Neuronal stem cell (in vitro differentiated cells): ENCODE measurements around the gene SAP25.
"Not testable (repeated sequence)": the region's sequence is repeated elsewhere in the genome, so short reads cannot be mapped to it uniquely, and the experiment has no call there.

Experiments used
- DNase-seq: peaks from one replicate; pipeline ENCODE4 v3.0.0-alpha.2; 2013; ENCODE audit warnings: low spot score
- H2AFZ ChIP-seq: one replicate; pipeline ENCODE4 v1.6.1; 2013; ENCODE audit warnings: mild to moderate bottlenecking, low read length, inconsistent platforms
- H2AK5ac ChIP-seq: 2 replicates; pipeline ENCODE4 v1.6.1; 2013; ENCODE audit warnings: low read depth, mild to moderate bottlenecking, inconsistent platforms, low read length, moderate library complexity, mixed read lengths
- H2BK120ac ChIP-seq: 2 replicates; pipeline ENCODE4 v1.6.1; 2013; ENCODE audit warnings: low read depth, mild to moderate bottlenecking, inconsistent platforms, low read length, moderate library complexity, mixed read lengths
- H2BK12ac ChIP-seq: one replicate; pipeline ENCODE4 v1.6.1; 2013; ENCODE audit warnings: low read length, inconsistent platforms
- H2BK15ac ChIP-seq: 2 replicates; pipeline ENCODE4 v1.6.1; 2013; ENCODE audit warnings: mild to moderate bottlenecking, low read length, inconsistent platforms, mixed read lengths
- H2BK5ac ChIP-seq: one replicate; pipeline ENCODE4 v1.6.1; 2013; ENCODE audit warnings: inconsistent platforms, mild to moderate bottlenecking, low read length, moderate library complexity
- H3K14ac ChIP-seq: one replicate; pipeline ENCODE4 v1.6.1; 2013; ENCODE audit warnings: low read length, inconsistent platforms
- H3K18ac ChIP-seq: 2 replicates; pipeline ENCODE4 v1.6.1; 2013; ENCODE audit warnings: low read length, inconsistent platforms
- H3K23ac ChIP-seq: 2 replicates; pipeline ENCODE4 v1.6.1; 2013; ENCODE audit warnings: low read depth, mild to moderate bottlenecking, mixed read lengths, low read length, inconsistent platforms; ENCODE audit not compliant: poor library complexity
- H3K27ac ChIP-seq: replicated peaks from 3 replicates; pipeline ENCODE4 v1.5.1; 2013; ENCODE audit warnings: low read length, inconsistent platforms
- H3K27me3 ChIP-seq, 3 experiments: 2 replicates each; pipeline ENCODE4 v1.6.1; 2013; ENCODE audit warnings: low read length in 3 of 3, mild to moderate bottlenecking in 2 of 3, inconsistent platforms in 1 of 3, low read depth in 1 of 3, mixed read lengths in 1 of 3, moderate library complexity in 1 of 3; ENCODE audit not compliant: control insufficient read depth in 3 of 3, insufficient read depth in 3 of 3
- H3K36me3 ChIP-seq, 2 donors: replicated peaks in 1 of 2; 2 replicates each; pipeline ENCODE4 v1.6.1; 2013; ENCODE audit warnings: low read length in 2 of 2; ENCODE audit not compliant: control insufficient read depth in 2 of 2, insufficient read depth in 2 of 2
- H3K4ac ChIP-seq: 2 replicates; pipeline ENCODE4 v1.6.1; 2013; ENCODE audit warnings: inconsistent platforms, mild to moderate bottlenecking, low read length, moderate library complexity
- H3K4me1 ChIP-seq, 2 donors: 1 replicate in 1 of 2; 2 replicates in 1 of 2; pipeline ENCODE4 v1.6.1; 2013; ENCODE audit warnings: low read length in 2 of 2, low read depth in 1 of 2; ENCODE audit not compliant: control insufficient read depth in 2 of 2, insufficient read depth in 1 of 2
- H3K4me2 ChIP-seq: one replicate; pipeline ENCODE4 v1.6.1; 2013; ENCODE audit warnings: mild to moderate bottlenecking, low read length, inconsistent platforms; ENCODE audit not compliant: insufficient read depth, poor library complexity, severe bottlenecking
- H3K4me3 ChIP-seq, 2 donors: 2 replicates each; pipeline ENCODE4 v1.5.1; 2013; ENCODE audit warnings: low read length in 2 of 2, mild to moderate bottlenecking in 2 of 2, inconsistent platforms in 1 of 2, moderate library complexity in 1 of 2
- H3K79me1 ChIP-seq: one replicate; pipeline ENCODE4 v1.6.1; 2013; ENCODE audit warnings: low read depth, mild to moderate bottlenecking, inconsistent platforms, low read length, moderate library complexity
- H3K9ac ChIP-seq: one replicate; pipeline ENCODE4 v1.6.1; 2013; ENCODE audit warnings: mild to moderate bottlenecking, low read depth, low read length, inconsistent platforms; ENCODE audit not compliant: poor library complexity
- H3K9me3 ChIP-seq, 2 donors: replicated peaks in 1 of 2; 2 replicates each; pipeline versions ENCODE3 to v1.6.1; 2013; ENCODE audit warnings: low read length in 2 of 2, mild to moderate bottlenecking in 2 of 2, inconsistent platforms in 1 of 2, low read depth in 1 of 2, mixed read lengths in 1 of 2, moderate library complexity in 1 of 2; ENCODE audit not compliant: control insufficient read depth in 2 of 2, insufficient read depth in 1 of 2
- H4K8ac ChIP-seq: one replicate; pipeline ENCODE4 v1.6.1; 2013; ENCODE audit warnings: low read depth, mild to moderate bottlenecking, inconsistent platforms, low read length, moderate library complexity
- H4K91ac ChIP-seq: one replicate; pipeline ENCODE4 v1.6.1; 2013; ENCODE audit warnings: low read length, low read depth, mild to moderate bottlenecking, inconsistent platforms; ENCODE audit not compliant: poor library complexity
- WGBS, 2 donors: extraction: QIAGEN DNeasy Blood & Tissue Kit; methylation state at CpG; one replicate each; pipeline ENCODE4 v1.1.7; 2013; ENCODE audit warnings: missing lambda C conversion rate in 2 of 2, mixed read lengths in 1 of 2; ENCODE audit not compliant: insufficient read length in 2 of 2, insufficient replicate concordance in 1 of 2; ENCODE audit errors: extremely low coverage in 2 of 2; 5-methylcytosine and 5-hydroxymethylcytosine counted together

Gene SAP25

GRCh38 chr7:100544967-100545359 lies 28.7 kb downstream of the SAP25 start:
- H2AFZ ChIP-seq = no peak overlapping the region
- no peaks in the 10 kb centered on the region for H3K9me3 ChIP-seq
- H4K91ac ChIP-seq = no peak overlapping the region
- peaks cover 10 to 32% of the 10 kb centered on the region in 2 donors for H3K4me1 ChIP-seq
- no peak overlapping the region for H3K27ac ChIP-seq
- H2AK5ac ChIP-seq = no peak overlapping the region
- DNase-seq = no peak
- no peaks in the 10 kb centered on the region for H3K79me1 ChIP-seq
- no peak overlapping the region for H3K14ac ChIP-seq
- H3K36me3 ChIP-seq = peaks cover 3 to 13% of the 10 kb centered on the region in 2 donors
- H3K18ac ChIP-seq = no peak overlapping the region
- H2BK120ac ChIP-seq = no peak overlapping the region
- no peak overlapping the region for H3K4ac ChIP-seq
- H3K9ac ChIP-seq = no peak overlapping the region
- no peak overlapping the region for H2BK5ac ChIP-seq
- no peak overlapping the region for H3K4me2 ChIP-seq
- H4K8ac ChIP-seq = no peak overlapping the region
- no peak overlapping the region for H3K4me3 ChIP-seq
- no peak overlapping the region for H3K23ac ChIP-seq
- H2BK15ac ChIP-seq = no peak overlapping the region
- peaks cover 0 to 3% (median 0%) of the 10 kb centered on the region in 3 experiments for H3K27me3 ChIP-seq
- no CpG with 5 or more reads among the region's 1 CpG for WGBS, 2 donors
- no peak overlapping the region for H2BK12ac ChIP-seq

DNA sequence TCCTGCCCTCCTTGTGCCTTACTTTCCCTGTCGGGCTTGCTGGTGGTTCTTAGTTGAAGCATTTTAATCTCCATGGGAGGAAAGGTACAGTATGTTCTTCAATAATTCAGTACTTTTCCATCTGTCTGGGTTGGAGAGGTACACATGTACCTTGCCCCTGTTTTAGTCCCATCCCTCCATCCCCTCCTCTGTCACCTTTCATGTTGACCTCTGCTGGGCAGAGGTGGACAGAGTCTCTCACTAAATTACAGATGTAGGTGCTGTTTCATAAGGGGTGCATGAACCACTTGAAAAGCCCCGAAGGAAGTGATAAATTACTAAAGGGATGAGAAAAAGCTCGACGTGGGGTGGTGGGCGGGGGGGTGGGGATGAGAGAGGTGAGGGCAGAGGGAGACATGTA lies 29.3 kb downstream of the SAP25 start:
- H3K79me1 ChIP-seq = no peaks in the 10 kb centered on the region
- no peak overlapping the region for H3K4ac ChIP-seq
- no peak overlapping the region for H3K4me3 ChIP-seq
- H2BK5ac ChIP-seq = no peak overlapping the region
- no peak overlapping the region for H4K91ac ChIP-seq
- WGBS, 2 donors = no CpG with 5 or more reads among the region's 5 CpGs
- H3K23ac ChIP-seq = no peak overlapping the region
- no peak overlapping the region for H3K27ac ChIP-seq
- H2BK15ac ChIP-seq = no peak overlapping the region
- H3K4me2 ChIP-seq = no peak overlapping the region
- no peaks in the 10 kb centered on the region for H3K9me3 ChIP-seq
- DNase-seq = no peak
- H3K36me3 ChIP-seq = peaks cover 3 to 8% of the 10 kb centered on the region in 2 donors
- H4K8ac ChIP-seq = no peak overlapping the region
- no peak overlapping the region for H2BK12ac ChIP-seq
- H2AFZ ChIP-seq = no peak overlapping the region
- H3K4me1 ChIP-seq = peaks cover 12 to 35% of the 10 kb centered on the region in 2 donors
- H3K14ac ChIP-seq = no peak overlapping the region
- H3K9ac ChIP-seq = no peak overlapping the region
- peaks cover 0 to 3% (median 0%) of the 10 kb centered on the region in 3 experiments for H3K27me3 ChIP-seq
- no peak overlapping the region for H2BK120ac ChIP-seq
- no peak overlapping the region for H3K18ac ChIP-seq
- no peak overlapping the region for H2AK5ac ChIP-seq

- no peak overlapping the region for H3K4me2 ChIP-seq
- no peaks in the 10 kb centered on the region for H3K9me3 ChIP-seq
- no peak overlapping the region for H4K8ac ChIP-seq
- no CpG with 5 or more reads among the region's 1 CpG for WGBS, 2 donors
- no peak overlapping the region for H3K4me3 ChIP-seq
- H2AFZ ChIP-seq = no peak overlapping the region
- no peak overlapping the region for H2BK5ac ChIP-seq
- H3K27ac ChIP-seq = no peak overlapping the region
- H4K91ac ChIP-seq = no peak overlapping the region
- H2AK5ac ChIP-seq = no peak overlapping the region
- no peak overlapping the region for H2BK15ac ChIP-seq
- no peak overlapping the region for H3K14ac ChIP-seq
- no peak overlapping the region for H3K4ac ChIP-seq
- H3K9ac ChIP-seq = no peak overlapping the region
- peaks cover 12 to 35% of the 10 kb centered on the region in 2 donors for H3K4me1 ChIP-seq
- H3K18ac ChIP-seq = no peak overlapping the region
- H3K36me3 ChIP-seq = peaks cover 0 to under 1% of the 10 kb centered on the region in 2 donors
- no peak overlapping the region for H2BK120ac ChIP-seq
- no peak overlapping the region for H2BK12ac ChIP-seq
- peaks cover 0 to 3% (median 0%) of the 10 kb centered on the region in 3 experiments for H3K27me3 ChIP-seq
- no peak overlapping the region for H3K23ac ChIP-seq
- no peaks in the 10 kb centered on the region for H3K79me1 ChIP-seq
- DNase-seq = no peak
Measured at GRCh38 chr7:100543586-100543985, 30.1 kb downstream of the SAP25 start.

DNA sequence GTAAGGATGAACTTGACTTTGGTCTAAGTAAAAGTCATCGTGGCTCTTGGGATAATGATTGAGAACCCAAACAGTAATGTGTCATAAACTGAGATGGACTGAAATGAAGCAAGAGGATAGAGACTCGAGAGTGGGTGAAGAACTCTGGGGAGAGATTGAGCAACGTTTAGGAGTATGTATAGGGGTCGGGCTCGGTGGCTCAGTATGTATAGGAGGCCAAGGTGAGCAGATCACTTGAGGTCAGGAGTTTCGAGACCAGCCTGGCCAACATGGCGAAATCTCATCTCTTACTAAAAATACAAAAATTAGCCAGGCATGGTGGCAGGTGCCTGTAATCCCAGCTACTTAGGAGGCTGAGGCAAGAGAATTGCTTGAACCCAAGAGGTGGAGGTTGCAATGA lies 32.4 kb downstream of the SAP25 start:
- H3K4me2 ChIP-seq, DNase-seq, H3K4ac ChIP-seq, H3K27ac ChIP-seq, H3K9ac ChIP-seq, H4K8ac ChIP-seq, H3K27me3 ChIP-seq, H3K4me3 ChIP-seq, H2BK15ac ChIP-seq, H2BK12ac ChIP-seq, H2AFZ ChIP-seq, H3K79me1 ChIP-seq, H2AK5ac ChIP-seq, H3K36me3 ChIP-seq, H4K91ac ChIP-seq, H3K18ac ChIP-seq, H3K9me3 ChIP-seq, H3K23ac ChIP-seq, H3K14ac ChIP-seq, H2BK5ac ChIP-seq, H2BK120ac ChIP-seq: not testable (repeated sequence)
- WGBS, 2 donors = no CpG with 5 or more reads among the region's 7 CpGs
- H3K4me1 ChIP-seq = peaks cover 12 to 17% of the 10 kb centered on the region in 2 donors
